Measurements from ENCODE around the gene NEUROD1. TPM values are rescaled to one million over a fixed set of nuclear protein-coding genes. Genes with fewer than 3 reads are reported as not detected.

Gene NEUROD1
- polyA plus RNA-seq, 1 experiment, result not detected

- Histone ChIP-seq H3K36me3 (ENCODE audit: control insufficient read depth, insufficient read depth, low read length) (no peaks in the 10 kb centered on the region), H3K27me3 (ENCODE audit: control insufficient read depth, insufficient read depth, low read length) (peaks cover 14% of the 10 kb centered on the region), H3K4me3 (ENCODE audit: low read depth, low read length) (no peak overlapping the region)
- ChIA-PET POLR2A (no interaction called here), CTCF (no interaction called here)
- TF ChIP-seq CTCF (IDR thresholded peaks at IDR 0.05; ENCODE audit: insufficient read depth, low read depth, low read length), result no peak
- DNase-seq (ENCODE audit: low read depth), result no peak
Observed at GRCh38 chr2:181660181-181660580, 20.1 kb downstream of the NEUROD1 start.

- Histone ChIP-seq H3K27me3 (ENCODE audit: control insufficient read depth, insufficient read depth, low read length) (peaks cover 14% of the 10 kb centered on the region), H3K36me3 (ENCODE audit: control insufficient read depth, insufficient read depth, low read length) (no peaks in the 10 kb centered on the region), H3K4me3 (ENCODE audit: low read depth, low read length) (no peak overlapping the region)
- ChIA-PET POLR2A (no interaction called here), CTCF (interaction anchor here (0.5 to 1.3 kb wide), 2 partner anchors 16 to 1556 kb away, joined by 3 to 6 read pairs; no protein-coding TSS in a partner anchor)
- no peak for TF ChIP-seq CTCF (IDR thresholded peaks at IDR 0.05; ENCODE audit: insufficient read depth, low read depth, low read length)
- DNase-seq (ENCODE audit: low read depth), result no peak
Observed at GRCh38 chr2:181658444-181658843, 21.9 kb downstream of the NEUROD1 start.

GRCh38 chr2:181657379-181657778, 22.9 kb downstream of the NEUROD1 start:
- Histone ChIP-seq H3K36me3 (ENCODE audit: control insufficient read depth, insufficient read depth, low read length) (no peaks in the 10 kb centered on the region), H3K4me3 (ENCODE audit: low read depth, low read length) (no peak overlapping the region), H3K27me3 (ENCODE audit: control insufficient read depth, insufficient read depth, low read length) (peaks cover 14% of the 10 kb centered on the region)
- ChIA-PET POLR2A (no interaction called here), CTCF (interaction anchor here (1.1 kb wide), 1 partner anchor 28 kb away, joined by 4 read pairs; no protein-coding TSS in a partner anchor)
- no peak for TF ChIP-seq CTCF (IDR thresholded peaks at IDR 0.05; ENCODE audit: insufficient read depth, low read depth, low read length)
- DNase-seq (ENCODE audit: low read depth), result no peak

- ChIA-PET POLR2A (no interaction called here), CTCF (interaction anchor here (1.1 kb wide), 1 partner anchor 29 kb away, joined by 4 read pairs; no protein-coding TSS in a partner anchor)
- Histone ChIP-seq H3K36me3 (ENCODE audit: control insufficient read depth, insufficient read depth, low read length) (no peaks in the 10 kb centered on the region), H3K27me3 (ENCODE audit: control insufficient read depth, insufficient read depth, low read length) (peaks cover 14% of the 10 kb centered on the region), H3K4me3 (ENCODE audit: low read depth, low read length) (peak within 1 kb of the TSS; percentile 50)
- TF ChIP-seq CTCF (IDR thresholded peaks at IDR 0.05; ENCODE audit: insufficient read depth, low read depth, low read length), result peak; percentile 17; the same call in 1 of the 2 replicates
- no peak for DNase-seq (ENCODE audit: low read depth)
Observed at GRCh38 chr2:181656450-181657291, 23.6 kb downstream of the NEUROD1 start, which contains the start of gene CERKL. CERKL (minus strand) TSS chr2:181657105; CDS start chr2:181657006, 99 bp downstream.

- CTCF ChIA-PET, result no interaction called here
- POLR2A ChIA-PET, result no interaction called here
- no peak for TF ChIP-seq CTCF (IDR thresholded peaks at IDR 0.05; ENCODE audit: insufficient read depth, low read depth, low read length)
- Histone ChIP-seq H3K36me3 (ENCODE audit: control insufficient read depth, insufficient read depth, low read length) (no peaks in the 10 kb centered on the region), H3K27me3 (ENCODE audit: control insufficient read depth, insufficient read depth, low read length) (peaks cover 14% of the 10 kb centered on the region), H3K4me3 (ENCODE audit: low read depth, low read length) (no peak overlapping the region)
- DNase-seq (ENCODE audit: low read depth), result no peak
Observed at GRCh38 chr2:181655519-181655918, 24.8 kb downstream of the NEUROD1 start.
